Mucosa of descending colon (tissue), 3 donors: ENCODE results near the gene MSH3. TPM values are rescaled to one million over a fixed set of nuclear protein-coding genes. Genes with fewer than 3 reads are reported as not detected.

Experiments used
- ATAC-seq: fragments of 200-7000 bp; cut with Tn5 transposase; one replicate; pipeline ENCODE4 v1.9.1; 2020; ENCODE audit warnings: mild to moderate bottlenecking, moderate library complexity
- DNase-seq, 3 donors: peaks; one replicate each; pipeline ENCODE4 v3.0.0-alpha.2; 2020
- H3K36me3 ChIP-seq: fragments of 200-600 bp; one replicate; pipeline ENCODE4 v1.8.0; 2021; ENCODE audit warnings: low read depth, mild to moderate bottlenecking
- H3K4me1 ChIP-seq: fragments of 200-600 bp; one replicate; pipeline ENCODE4 v1.8.0; 2021; ENCODE audit warnings: low read depth, mild to moderate bottlenecking
- H3K4me3 ChIP-seq: fragments of 200-600 bp; one replicate; pipeline ENCODE4 v1.8.0; 2021; ENCODE audit warnings: mild to moderate bottlenecking
- H3K9me3 ChIP-seq: fragments of 200-600 bp; one replicate; pipeline ENCODE4 v1.8.0; 2021; ENCODE audit warnings: mild to moderate bottlenecking
- intact Hi-C, 2 donors: fragments of 100-400 bp; cut with DNase I in 1 of 2; cut with micrococcal nuclease in 1 of 2; formaldehyde crosslinking; loops; one replicate each; pipeline versions ENCODE4 v1.11.0 to v1.11.1; 2022; cut with DNase I, micrococcal nuclease
- total RNA-seq, 3 donors: library from RNA; stranded (reverse); fragmentation: NEBNext Ultra II Directional in 2 of 3; extraction: Animal tissue kit (Norgen Biotek cat#: 25700) in 2 of 3; gene quantifications; one replicate each; pipeline versions ENCODE4 v1.2.1 to v1.2.4, GENCODE V29; 2021 to 2023
- TF ChIP-seq, protein P1 (sequence below): fragments of 200-600 bp; IDR thresholded peaks from one replicate; pipeline ENCODE4 v1.8.0; 2022; ENCODE audit warnings: antibody characterized with exemption, mild to moderate bottlenecking
- donor health status: DM: no; HTN: no; CAD: no; lungs with moderate emphysema.
- donor health status: DM: no; HTN: no; CAD: no.
- donor health status: DM: no; HTN: yes; CAD: no.

Gene MSH3
- total RNA-seq, 3 donors from 2014 or later, result 16.8 to 20.0 (median 17.1) TPM

DNA sequence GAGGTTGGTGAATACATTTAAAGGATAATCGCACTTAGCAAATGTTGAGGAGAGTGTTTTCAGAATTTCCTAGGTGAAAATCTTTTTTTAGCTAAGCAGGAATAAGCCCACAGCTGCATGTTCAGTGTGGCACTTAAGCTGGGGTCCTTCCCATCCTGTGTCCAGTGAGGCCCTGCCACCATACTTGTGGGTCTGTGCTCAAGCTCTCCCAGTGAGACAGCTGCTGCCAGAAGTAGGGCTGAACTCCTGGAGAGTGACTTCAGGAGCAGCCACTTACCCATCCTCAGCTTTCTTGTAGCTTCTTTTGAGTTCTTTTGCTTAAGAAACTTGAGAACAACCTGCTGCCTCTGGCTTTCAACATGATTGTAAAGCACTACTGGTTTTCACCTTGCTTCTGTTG lies 110.3 kb downstream of the MSH3 start:
- TF ChIP-seq, protein P1, sequence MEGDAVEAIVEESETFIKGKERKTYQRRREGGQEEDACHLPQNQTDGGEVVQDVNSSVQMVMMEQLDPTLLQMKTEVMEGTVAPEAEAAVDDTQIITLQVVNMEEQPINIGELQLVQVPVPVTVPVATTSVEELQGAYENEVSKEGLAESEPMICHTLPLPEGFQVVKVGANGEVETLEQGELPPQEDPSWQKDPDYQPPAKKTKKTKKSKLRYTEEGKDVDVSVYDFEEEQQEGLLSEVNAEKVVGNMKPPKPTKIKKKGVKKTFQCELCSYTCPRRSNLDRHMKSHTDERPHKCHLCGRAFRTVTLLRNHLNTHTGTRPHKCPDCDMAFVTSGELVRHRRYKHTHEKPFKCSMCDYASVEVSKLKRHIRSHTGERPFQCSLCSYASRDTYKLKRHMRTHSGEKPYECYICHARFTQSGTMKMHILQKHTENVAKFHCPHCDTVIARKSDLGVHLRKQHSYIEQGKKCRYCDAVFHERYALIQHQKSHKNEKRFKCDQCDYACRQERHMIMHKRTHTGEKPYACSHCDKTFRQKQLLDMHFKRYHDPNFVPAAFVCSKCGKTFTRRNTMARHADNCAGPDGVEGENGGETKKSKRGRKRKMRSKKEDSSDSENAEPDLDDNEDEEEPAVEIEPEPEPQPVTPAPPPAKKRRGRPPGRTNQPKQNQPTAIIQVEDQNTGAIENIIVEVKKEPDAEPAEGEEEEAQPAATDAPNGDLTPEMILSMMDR, result no peak
- ATAC-seq, result no peak
- intact Hi-C loops, result no loop called here
- no peak for DNase-seq
- Histone ChIP-seq H3K4me1 (no peaks in the 10 kb centered on the region), H3K36me3 (no peaks in the 10 kb centered on the region), H3K4me3 (no peak overlapping the region), H3K9me3 (no peaks in the 10 kb centered on the region)

- ATAC-seq, result no peak
- no peak overlapping the region for H3K4me3 ChIP-seq
- intact Hi-C loops, result no loop called here
- no peaks in the 10 kb centered on the region for H3K4me1 ChIP-seq
- H3K36me3 ChIP-seq, result no peaks in the 10 kb centered on the region
- TF ChIP-seq, protein P1, result no peak
- H3K9me3 ChIP-seq, result no peaks in the 10 kb centered on the region
- DNase-seq, result peak in 1 of 3 donors; percentile 12
These were observed 123.2 kb downstream of the MSH3 start for GRCh38 chr5:80777347-80778287.

GRCh38 chr5:80780024-80780423 lies 125.6 kb downstream of the MSH3 start:
- intact Hi-C loops, result no loop called here
- TF ChIP-seq, protein P1, result no peak

DNA sequence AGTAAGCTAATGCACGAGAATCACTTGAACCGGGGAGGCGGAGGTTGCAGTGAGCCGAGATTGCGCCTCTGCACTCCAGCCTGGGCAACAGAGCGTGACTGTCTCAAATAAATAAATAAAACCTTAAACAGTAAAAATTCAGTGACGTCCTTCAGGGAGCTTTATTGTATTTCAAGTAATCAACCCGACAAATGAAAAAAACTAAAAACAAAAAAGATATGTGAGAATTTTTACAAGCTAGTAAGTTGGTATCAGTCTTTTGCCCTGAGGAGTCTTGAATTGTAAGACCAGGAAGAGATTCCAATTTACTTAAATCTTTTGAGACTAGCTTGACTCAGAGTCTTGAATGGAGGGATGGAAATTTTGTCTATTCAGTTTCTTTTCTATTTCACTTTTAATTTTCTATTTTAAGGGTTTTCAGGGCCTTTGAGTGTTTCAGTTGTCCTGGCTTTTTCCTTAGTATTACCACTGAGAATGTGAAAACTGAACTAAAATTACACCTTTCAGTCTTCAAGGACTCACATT lies 126.4 kb downstream of the MSH3 start:
- H3K4me3 ChIP-seq, result no peak overlapping the region
- DNase-seq (no peak), ATAC-seq (no peak)
- H3K36me3 ChIP-seq, result no peaks in the 10 kb centered on the region
- intact Hi-C loops, result no loop called here
- no peaks in the 10 kb centered on the region for H3K4me1 ChIP-seq
- no peaks in the 10 kb centered on the region for H3K9me3 ChIP-seq
- TF ChIP-seq, protein P1, result no peak

More at GRCh38 chr5:80780024-80780423, 125.6 kb downstream of the MSH3 start:
- Histone ChIP-seq H3K4me1 (no peaks in the 10 kb centered on the region), H3K36me3 (no peaks in the 10 kb centered on the region), H3K9me3 (no peaks in the 10 kb centered on the region), H3K4me3 (no peak overlapping the region)
- DNase-seq (no peak), ATAC-seq (no peak)

DNA sequence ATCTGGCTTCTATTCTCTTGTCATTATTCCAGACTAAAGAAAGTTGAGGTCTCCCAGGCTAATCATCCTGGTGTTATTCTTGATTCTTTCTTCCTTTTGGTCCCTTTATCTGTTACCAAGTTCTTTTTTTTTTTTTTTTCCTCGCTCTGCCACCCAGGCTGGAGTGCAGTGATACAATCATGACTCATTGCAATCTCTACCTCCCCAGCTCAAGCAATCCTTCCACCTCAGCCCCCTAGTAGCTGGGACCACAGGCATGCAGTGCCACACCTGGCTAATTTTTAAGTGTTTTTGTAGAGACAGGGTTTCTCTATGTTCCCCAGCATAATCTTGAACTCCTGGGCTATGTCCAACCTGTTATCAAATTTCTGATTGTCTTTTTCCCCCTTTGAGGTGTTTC lies 126.9 kb downstream of the MSH3 start:
- H3K9me3 ChIP-seq, result no peaks in the 10 kb centered on the region
- no peaks in the 10 kb centered on the region for H3K36me3 ChIP-seq
- intact Hi-C loops, result no loop called here
- ATAC-seq, result no peak
- no peak overlapping the region for H3K4me3 ChIP-seq
- H3K4me1 ChIP-seq, result no peaks in the 10 kb centered on the region
- TF ChIP-seq, protein P1, result no peak
- DNase-seq, result no peak
